ENCODE measurements around the gene PRPS2.

Gene PRPS2

GRCh38 chrX:12825801-12826200, 34.6 kb downstream of the PRPS2 start:
- no peak for TF ChIP-seq CTCF (IDR thresholded peaks at IDR 0.05; ENCODE audit: low read depth, low read length, missing control alignments)
- no peak for DNase-seq (ENCODE audit: low read depth)
- H3K4me3 ChIP-seq (ENCODE audit: low read depth, low read length) = no peak overlapping the region

GRCh38 chrX:12843061-12843667, 52.0 kb downstream of the PRPS2 start:
- no peak for DNase-seq (ENCODE audit: low read depth)
- H3K4me3 ChIP-seq (ENCODE audit: low read depth, low read length) = peak overlapping the region; percentile 29; the same call in 1 of the 2 replicates
- TF ChIP-seq CTCF (IDR thresholded peaks at IDR 0.05; ENCODE audit: low read depth, low read length, missing control alignments) = no peak

- TF ChIP-seq CTCF (IDR thresholded peaks at IDR 0.05; ENCODE audit: low read depth, low read length, missing control alignments) = no peak
- H3K4me3 ChIP-seq (ENCODE audit: low read depth, low read length) = peak overlapping the region; percentile 29; the same call in 1 of the 2 replicates
- peak; percentile 69 for DNase-seq (ENCODE audit: low read depth)
These were observed 52.6 kb downstream of the PRPS2 start for GRCh38 chrX:12843668-12844279.

GRCh38 chrX:12844319-12844718, 53.1 kb downstream of the PRPS2 start:
- DNase-seq (ENCODE audit: low read depth) = no peak
- no peak overlapping the region; the same call in 1 of the 2 replicates for H3K4me3 ChIP-seq (ENCODE audit: low read depth, low read length)
- no peak for TF ChIP-seq CTCF (IDR thresholded peaks at IDR 0.05; ENCODE audit: low read depth, low read length, missing control alignments)

GRCh38 chrX:12865359-12865758, 74.1 kb downstream of the PRPS2 start:
- H3K4me3 ChIP-seq (ENCODE audit: low read depth, low read length) = no peak overlapping the region
- no peak for DNase-seq (ENCODE audit: low read depth)
- TF ChIP-seq CTCF (IDR thresholded peaks at IDR 0.05; ENCODE audit: low read depth, low read length, missing control alignments) = no peak

GRCh38 chrX:12866451-12867377, 75.5 kb downstream of the PRPS2 start, which contains the start of gene TLR7:
Gene TLR7, plus strand, starts transcription at chrX:12867072. Its CDS starts 507 bp downstream, at chrX:12867579.
- no peak for DNase-seq (ENCODE audit: low read depth)
- TF ChIP-seq CTCF (IDR thresholded peaks at IDR 0.05; ENCODE audit: low read depth, low read length, missing control alignments) = no peak
- peak within 1 kb of the TSS; percentile 51 for H3K4me3 ChIP-seq (ENCODE audit: low read depth, low read length)
